HuH-7 (cell line): ENCODE results near the gene TRIO.
A peak's percentile ranks its signal among the peaks of the same experiment; 100 is the strongest.

Experiments used
- DNase-seq: peaks from one replicate; pipeline ENCODE4 v3.0.0; 2011; ENCODE audit warnings: low spot score

The TRIO gene

GRCh38 chr5:14438195-14438606, 295.1 kb downstream of the TRIO start:
- no peak for DNase-seq

DNA sequence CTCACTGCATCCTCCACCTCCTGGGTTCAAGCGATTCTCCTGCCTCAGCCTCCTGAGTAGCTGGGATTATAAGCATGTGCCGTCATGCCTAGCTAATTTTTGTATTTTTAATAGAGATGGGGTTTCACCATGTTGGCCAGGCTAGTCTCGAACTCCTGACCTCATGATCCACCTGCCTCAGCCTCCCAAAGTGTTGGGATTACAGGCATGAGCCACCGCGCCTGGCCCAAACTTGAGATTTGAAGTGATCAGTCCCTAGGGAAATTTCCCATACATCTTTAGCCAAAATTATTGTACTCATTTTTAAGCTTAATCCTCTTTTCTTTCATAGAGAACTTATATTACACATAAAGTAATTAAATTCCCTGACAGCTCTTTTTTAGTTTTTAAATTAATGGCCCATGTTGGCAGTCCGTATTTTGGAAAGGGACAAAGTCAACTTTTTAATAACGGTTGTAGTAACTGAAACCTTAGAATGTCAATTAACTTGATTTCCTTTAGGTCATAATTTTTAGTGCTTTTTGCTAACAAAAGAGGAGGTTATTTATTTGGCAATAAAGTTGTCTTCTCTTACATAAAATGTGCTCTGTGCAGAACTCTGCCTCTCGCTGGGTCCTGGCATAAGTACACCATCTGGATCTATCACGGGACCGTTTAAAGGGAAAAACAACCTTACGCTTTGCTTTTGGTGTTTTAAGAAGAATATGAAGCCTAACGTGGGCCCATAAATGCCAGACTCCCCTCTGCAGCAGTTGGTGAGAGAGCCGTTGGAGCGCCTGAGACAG, 296.1 kb downstream of the TRIO start:
- no peak for DNase-seq

- DNase-seq = no peak
Observed at GRCh38 chr5:14440223-14440581, 297.1 kb downstream of the TRIO start.

DNA sequence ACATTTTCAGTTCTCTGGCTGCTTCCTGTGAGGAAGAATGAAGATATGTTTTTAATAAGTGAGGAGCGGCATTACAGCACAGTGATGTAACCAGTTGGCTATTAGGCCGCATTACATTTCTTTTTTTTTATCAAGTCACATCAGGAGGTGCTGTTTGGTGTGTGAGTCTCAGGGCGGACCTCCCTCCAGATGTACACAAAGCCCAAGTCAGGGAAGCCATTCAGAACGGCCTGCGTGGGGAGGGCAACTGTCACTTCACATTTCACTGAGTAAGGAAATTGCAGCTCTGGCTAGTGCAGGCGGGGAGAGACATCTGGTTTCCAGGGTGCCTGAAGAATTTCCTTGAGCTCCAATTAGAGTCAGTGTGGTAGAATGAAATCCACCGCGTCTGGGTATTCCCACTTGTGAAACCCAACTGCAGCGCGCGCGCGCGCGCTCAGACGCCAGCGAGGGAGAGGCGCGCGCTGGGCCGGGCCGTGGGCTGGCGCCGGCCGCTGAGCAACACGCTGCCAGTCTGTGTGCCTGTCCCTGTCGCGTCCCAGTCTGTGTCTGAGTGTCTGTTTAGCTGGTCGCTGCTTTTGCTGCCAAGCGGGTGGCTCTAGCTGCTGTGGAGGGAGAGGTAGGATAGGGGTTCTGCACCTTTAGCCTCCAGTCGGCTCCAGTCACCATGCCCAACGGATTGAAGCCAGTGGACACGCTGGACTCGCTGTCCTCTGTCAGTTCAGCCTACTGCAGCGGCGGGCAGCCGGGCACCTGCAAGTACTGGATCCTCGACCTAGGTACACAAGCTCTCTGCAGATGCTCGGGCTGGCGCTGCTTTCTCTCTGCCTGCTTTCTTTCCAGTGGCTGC, 297.7 kb downstream of the TRIO start:
- DNase-seq = no peak

GRCh38 chr5:14441641-14442040, 298.5 kb downstream of the TRIO start:
- DNase-seq = no peak

GRCh38 chr5:14442536-14442935, 299.4 kb downstream of the TRIO start:
- no peak for DNase-seq

- no peak for DNase-seq
Observed at GRCh38 chr5:14443671-14444093, 300.5 kb downstream of the TRIO start.

DNA sequence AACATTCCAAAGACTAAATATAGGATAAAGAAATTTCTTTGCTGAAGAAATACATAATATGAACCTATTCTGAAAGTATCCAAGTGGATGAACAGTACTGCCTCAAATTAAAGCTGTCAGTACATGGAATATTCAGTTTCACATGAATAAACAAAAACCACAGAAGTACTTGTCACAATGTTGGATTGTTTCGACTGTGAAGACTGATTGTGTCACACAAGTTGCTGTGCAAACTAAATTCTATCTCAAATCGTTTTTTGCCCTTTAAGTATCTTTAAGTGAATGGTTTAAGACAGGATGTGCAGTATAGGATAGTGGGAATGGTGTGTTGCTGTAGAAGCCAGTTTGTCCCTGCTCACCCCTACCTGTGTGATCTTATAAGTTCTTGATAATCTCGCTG, 301.0 kb downstream of the TRIO start:
- DNase-seq = no peak

- DNase-seq = no peak
Observed at GRCh38 chr5:14445013-14445412, 301.9 kb downstream of the TRIO start.

GRCh38 chr5:14445576-14446290, 302.6 kb downstream of the TRIO start:
- DNase-seq = no peak

- DNase-seq = no peak
Observed at GRCh38 chr5:14447958-14448911, 305.1 kb downstream of the TRIO start.

GRCh38 chr5:14449052-14449661, 306.0 kb downstream of the TRIO start:
- DNase-seq = peak; percentile 17

GRCh38 chr5:14450018-14450524, 306.9 kb downstream of the TRIO start:
- DNase-seq = no peak

DNA sequence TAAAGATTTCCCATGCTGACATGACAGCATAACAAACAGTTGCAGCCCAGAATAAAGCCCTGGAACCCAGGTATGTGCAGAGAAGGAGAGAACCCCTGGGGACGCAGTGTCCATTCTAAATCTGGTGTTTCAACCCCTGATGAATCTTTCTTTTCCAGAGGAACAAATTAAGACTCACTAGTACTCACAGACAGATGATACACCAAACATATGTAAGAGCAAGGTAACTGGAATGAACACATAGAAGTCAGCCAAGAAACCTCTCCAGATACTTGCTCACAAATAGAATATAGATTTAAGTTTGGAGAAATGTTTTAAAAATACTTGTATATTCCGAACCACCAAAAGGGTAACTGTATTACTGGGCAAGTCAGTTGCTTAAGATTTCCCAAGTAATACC, 307.6 kb downstream of the TRIO start:
- no peak for DNase-seq

DNA sequence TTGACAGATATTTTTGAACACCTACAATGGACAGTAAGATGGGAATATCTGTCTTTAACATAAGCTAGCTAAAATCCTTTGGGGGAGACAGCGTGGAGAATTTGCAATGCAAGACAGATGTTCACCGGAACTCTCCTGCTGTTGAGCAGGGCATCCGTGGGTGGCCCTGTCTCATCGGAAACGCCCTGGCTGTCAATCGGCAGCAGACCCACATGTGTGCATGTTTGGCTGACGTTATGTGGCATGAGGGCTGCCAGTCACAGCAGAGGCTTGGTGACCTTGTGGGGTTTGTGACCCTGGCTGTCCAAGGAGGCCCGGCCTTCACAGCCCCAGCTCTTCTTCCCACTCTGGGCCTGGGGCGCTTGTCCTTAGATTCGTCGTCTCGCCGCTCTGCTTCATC, 308.7 kb downstream of the TRIO start:
- no peak for DNase-seq

DNA sequence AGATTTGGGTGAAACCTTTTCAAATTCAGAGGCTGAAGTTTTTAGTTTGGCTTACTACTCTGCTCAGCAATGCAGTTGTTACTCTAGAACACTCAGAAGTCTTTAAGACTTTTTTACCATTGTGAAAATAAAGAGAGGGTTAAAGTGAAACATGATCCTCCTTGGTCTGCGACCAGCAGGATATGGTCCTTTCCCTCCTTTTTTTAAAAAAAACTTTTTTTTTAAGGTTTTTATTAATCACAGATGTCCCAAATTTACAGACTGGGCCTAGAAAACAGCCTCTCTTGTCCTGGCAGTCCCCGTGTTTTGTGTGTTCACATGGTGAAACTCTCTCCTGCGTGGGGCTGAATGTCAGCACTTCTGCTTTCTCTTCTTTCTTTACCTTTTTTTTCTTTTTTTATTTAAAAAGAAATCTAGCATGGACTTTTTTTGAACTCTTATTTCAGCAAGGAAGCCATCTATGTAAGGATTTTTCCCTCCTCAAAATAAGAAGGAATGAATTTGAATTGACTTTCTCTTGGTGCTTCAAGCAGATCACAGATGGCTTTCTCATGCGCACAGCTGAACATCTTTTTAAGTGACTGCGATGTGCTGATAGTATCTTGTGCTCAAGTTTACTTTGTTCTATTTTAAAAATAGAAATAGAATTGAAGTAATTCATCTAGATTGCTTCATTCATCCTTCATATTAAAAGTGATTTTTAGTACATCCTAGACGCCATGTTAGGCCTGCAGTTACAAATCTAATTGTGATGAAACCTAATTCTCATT, 309.7 kb downstream of the TRIO start:
- DNase-seq = no peak

DNA sequence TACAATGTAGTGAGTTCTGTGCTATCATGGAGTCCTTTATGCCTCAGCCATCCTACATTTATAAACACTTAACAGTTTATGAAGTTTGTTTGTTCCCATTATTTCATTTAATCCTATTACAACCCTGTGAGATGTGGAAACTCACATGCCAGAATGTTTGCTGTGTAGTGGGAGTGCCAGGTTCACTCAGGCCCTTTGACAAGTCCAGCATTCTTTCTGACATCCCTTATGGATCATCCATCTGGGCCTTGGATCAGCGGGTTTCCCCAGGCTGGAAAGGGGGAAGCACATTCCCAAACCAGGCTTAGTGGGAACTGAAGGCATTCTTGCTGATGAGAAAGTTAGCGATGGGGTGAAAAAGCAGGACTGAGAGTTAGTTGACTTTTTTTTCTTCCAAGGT, 310.3 kb downstream of the TRIO start:
- no peak for DNase-seq

DNA sequence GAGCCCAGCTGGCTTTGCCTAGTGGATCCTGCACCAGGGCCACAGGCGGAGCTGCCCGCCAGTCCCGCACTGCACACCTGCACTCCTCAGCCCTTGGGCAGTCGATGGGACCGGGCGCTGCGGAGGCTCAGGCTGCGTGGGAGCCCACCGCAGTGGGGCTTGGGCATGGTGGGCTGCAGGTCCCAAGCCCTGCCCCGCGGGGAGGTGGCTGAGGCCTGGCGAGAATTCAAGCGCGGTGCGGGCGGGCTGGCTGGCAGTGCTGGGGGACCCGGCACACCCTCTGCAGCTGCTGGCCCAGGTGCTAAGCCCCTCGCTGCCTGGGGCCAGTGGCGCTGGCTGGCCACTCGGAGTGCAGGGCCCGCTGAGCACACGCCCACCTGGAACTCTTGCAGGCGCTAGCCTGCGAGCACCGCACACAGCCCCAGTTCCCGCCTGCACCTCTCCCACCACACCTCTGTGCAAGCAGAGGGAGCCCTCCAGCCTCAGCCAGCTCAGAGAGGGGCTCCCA, 312.7 kb downstream of the TRIO start:
- no peak for DNase-seq

DNA sequence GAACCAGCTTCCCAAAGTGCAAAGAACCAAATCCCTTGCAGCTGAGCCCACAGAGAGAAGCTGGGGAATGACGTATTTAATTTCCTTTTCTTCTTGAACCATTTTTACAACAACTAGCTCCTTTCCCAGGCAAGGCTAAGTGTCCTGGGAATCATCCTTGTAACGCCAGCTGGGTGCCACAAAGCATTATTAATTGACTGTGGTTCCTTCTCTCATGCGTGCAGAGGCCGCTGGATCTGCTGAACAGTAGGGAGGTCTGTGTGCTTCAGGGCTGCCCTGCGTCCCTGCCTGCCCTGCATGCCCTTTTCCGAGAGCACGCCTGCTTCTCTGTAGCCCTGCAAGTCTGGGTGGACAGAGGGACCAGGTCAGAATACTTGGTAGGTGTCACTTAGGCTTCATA, 314.3 kb downstream of the TRIO start:
- DNase-seq = no peak

- no peak for DNase-seq
Observed at GRCh38 chr5:14458414-14458813, 315.3 kb downstream of the TRIO start.
